Transverse colon (tissue), 4 donors: ENCODE measurements around the gene ARHGAP6. TPM values are rescaled to one million over a fixed set of nuclear protein-coding genes. Genes with fewer than 3 reads are reported as not detected.
A peak's percentile ranks its signal among the peaks of the same experiment; 100 is the strongest.

Source experiments
- DNase-seq: peaks from one replicate; pipeline ENCODE4 v3.0.0-alpha.2; 2019
- H3K27ac ChIP-seq, 4 donors: fragments of 200-600 bp; sonication (generic); 2 replicates each; pipeline ENCODE4 v1.5.1; 2016 to 2018; ENCODE audit warnings: inconsistent platforms in 4 of 4
- H3K27me3 ChIP-seq: fragments of 200-600 bp; sonication (generic); 2 replicates; pipeline ENCODE4 v1.5.1; 2017; ENCODE audit warnings: inconsistent platforms
- H3K36me3 ChIP-seq, 4 donors: fragments of 200-600 bp; sonication (generic); 2 replicates each; pipeline ENCODE4 v1.5.1; 2017 to 2019; ENCODE audit warnings: inconsistent platforms in 4 of 4
- H3K4me1 ChIP-seq, 4 donors: fragments of 200-600 bp; sonication (generic); 2 replicates each; pipeline ENCODE4 v1.5.1; 2017 to 2020; ENCODE audit warnings: inconsistent platforms in 4 of 4
- H3K4me3 ChIP-seq, 4 donors: fragments of 200-600 bp; sonication (generic); 1 replicate in 1 of 4; 2 replicates in 3 of 4; pipeline versions ENCODE4 v1.5.1 to v1.6.1; 2017 to 2019; ENCODE audit warnings: inconsistent platforms in 4 of 4
- H3K9me3 ChIP-seq, 2 donors: fragments of 200-600 bp; sonication (generic); 2 replicates each; pipeline ENCODE4 v1.5.1; 2017 to 2019; ENCODE audit warnings: inconsistent platforms in 2 of 2
- EP300 ChIP-seq: sonication (generic); formaldehyde crosslinking; IDR thresholded peaks from one replicate; pipeline ENCODE4 v1.6.1; 2017; ENCODE audit warnings: antibody characterized with exemption, low read depth
- POLR2A ChIP-seq: fragments of 450-650 bp; IDR thresholded peaks from one replicate; pipeline ENCODE4 v1.6.1; 2016; ENCODE audit warnings: antibody characterized with exemption, mild to moderate bottlenecking, moderate library complexity
- POLR2AphosphoS5 ChIP-seq, 3 donors: sonication (generic); formaldehyde crosslinking; IDR thresholded peaks; one replicate each; pipeline ENCODE4 v1.6.1; 2016; ENCODE audit warnings: antibody characterized with exemption in 3 of 3
- WGBS, 2 donors: methylation state at CpG; one replicate each; pipeline ENCODE4 v1.1.5; 2018; ENCODE audit warnings: low coverage in 1 of 2; 5-methylcytosine and 5-hydroxymethylcytosine counted together
- in situ Hi-C, 4 donors: fragments of 200-750 bp; cut with MboI; loops; one replicate each; pipeline versions ENCODE4 v1.15.0 to v1.15.1; 2017; ENCODE audit warnings: low sequenced_read_pairs in 3 of 4, low pct_ligation_motif_present in 1 of 4, low pct_unique_long_range_greater_than_20kb in 1 of 4
- intact Hi-C: fragments of 100-400 bp; cut with DNase I; formaldehyde crosslinking; loops from one replicate; pipeline ENCODE4 v1.15.1; 2023; ENCODE audit warnings: low total_unique reads
- total RNA-seq, 4 donors: library from RNA; depleted of rRNA; stranded (reverse); fragments of >200 nt; gene quantifications; one replicate each; pipeline ENCODE4 v1.1.0, GENCODE V29; 2016
- TF ChIP-seq, protein P1 (sequence below), 5 experiments: fragments of 200-600 bp in 3 of 5; fragments of 450-650 bp in 2 of 5; sonication (generic) in 3 of 5; IDR thresholded peaks; 1 replicate in 2 of 5; 2 replicates in 3 of 5; pipeline ENCODE4 v1.5.1; 2016 to 2017; ENCODE audit warnings: antibody characterized with exemption in 5 of 5, inconsistent platforms in 3 of 5, mild to moderate bottlenecking in 2 of 5, moderate library complexity in 1 of 5

Gene ARHGAP6
- total RNA-seq, 4 donors from 2014 or later: 5.0 to 12.4 (median 9.0) TPM

DNA sequence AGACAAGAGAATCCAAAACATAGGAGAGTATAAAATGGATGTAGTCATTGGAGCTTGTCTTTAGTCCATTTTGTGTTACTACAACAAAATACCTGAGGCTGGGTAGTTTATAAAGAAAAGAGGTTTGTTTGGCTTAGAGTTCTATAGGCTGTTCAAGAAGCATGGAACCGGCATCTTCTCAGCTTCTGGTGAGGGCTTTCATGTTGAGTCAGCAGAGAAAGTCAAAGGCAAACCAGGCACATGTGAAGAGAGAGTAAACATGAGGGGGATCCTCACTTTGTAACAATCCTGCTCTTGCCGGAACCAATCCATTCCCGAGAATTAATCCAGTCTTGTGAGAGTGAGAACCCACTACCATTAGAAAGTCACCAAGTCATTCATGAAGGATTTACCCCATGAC lies 562.7 kb downstream of the ARHGAP6 start:
- no peak for DNase-seq
- H3K27me3 ChIP-seq: no peaks in the 10 kb centered on the region
- in situ Hi-C loops (loop anchor here in 2 of 4 donors (10.0 to 25.0 kb wide), 2 partner anchors 488 to 916 kb away; no protein-coding TSS in a partner anchor), intact Hi-C loops (no loop called here)
- no peaks in the 10 kb centered on the region for H3K9me3 ChIP-seq
- WGBS, 2 donors: 77% methylated on average over 3 of the region's 3 CpGs; no CpG with 5 or more reads in 1 of the 2 donors
- H3K27ac ChIP-seq: no peak overlapping the region
- H3K36me3 ChIP-seq: no peaks in the 10 kb centered on the region
- TF ChIP-seq POLR2AphosphoS5 (IDR thresholded peaks at IDR 0.05): no peak
- TF ChIP-seq, protein P1, sequence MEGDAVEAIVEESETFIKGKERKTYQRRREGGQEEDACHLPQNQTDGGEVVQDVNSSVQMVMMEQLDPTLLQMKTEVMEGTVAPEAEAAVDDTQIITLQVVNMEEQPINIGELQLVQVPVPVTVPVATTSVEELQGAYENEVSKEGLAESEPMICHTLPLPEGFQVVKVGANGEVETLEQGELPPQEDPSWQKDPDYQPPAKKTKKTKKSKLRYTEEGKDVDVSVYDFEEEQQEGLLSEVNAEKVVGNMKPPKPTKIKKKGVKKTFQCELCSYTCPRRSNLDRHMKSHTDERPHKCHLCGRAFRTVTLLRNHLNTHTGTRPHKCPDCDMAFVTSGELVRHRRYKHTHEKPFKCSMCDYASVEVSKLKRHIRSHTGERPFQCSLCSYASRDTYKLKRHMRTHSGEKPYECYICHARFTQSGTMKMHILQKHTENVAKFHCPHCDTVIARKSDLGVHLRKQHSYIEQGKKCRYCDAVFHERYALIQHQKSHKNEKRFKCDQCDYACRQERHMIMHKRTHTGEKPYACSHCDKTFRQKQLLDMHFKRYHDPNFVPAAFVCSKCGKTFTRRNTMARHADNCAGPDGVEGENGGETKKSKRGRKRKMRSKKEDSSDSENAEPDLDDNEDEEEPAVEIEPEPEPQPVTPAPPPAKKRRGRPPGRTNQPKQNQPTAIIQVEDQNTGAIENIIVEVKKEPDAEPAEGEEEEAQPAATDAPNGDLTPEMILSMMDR (IDR thresholded peaks at IDR 0.05): no peak
- TF ChIP-seq EP300: no peak
- TF ChIP-seq POLR2A: no peak
- H3K4me3 ChIP-seq: no peak overlapping the region
- peaks cover 0 to 5% (median 0%) of the 10 kb centered on the region in 4 donors for H3K4me1 ChIP-seq

DNA sequence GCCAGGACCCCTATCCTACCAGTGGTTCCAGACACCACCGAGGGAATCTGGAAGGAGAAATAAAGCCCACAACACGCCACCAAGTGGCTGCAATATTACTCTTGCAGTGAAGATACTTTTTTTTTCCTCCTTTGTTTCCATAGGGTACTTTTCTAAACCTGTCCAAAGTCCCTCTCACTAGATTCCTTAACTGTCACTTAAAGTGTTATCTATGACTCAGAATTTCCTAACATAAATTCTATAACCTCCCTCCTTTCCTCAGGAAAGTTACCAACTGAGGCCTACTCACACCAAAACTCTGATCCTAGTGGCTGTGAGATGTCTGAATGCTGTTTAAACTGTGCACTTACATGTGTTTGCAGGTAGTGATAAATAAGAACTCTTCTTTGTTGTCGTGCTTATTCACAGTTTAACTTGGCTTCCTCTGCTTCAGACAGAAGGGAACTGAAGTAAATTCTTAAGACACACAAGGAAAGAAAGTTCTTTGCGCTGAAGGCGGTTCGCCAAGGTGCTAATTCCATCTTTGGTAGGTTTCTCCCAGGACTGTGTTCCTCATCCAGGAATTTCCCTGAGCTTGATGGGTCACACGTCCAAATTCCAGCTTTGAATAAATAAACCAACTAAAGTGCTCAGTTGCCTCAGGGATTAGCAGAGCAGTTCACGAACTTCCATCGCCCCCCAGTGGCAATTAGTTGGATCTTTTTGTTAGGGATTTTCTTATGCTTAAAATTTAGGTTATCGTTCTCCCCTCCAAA lies 565.3 kb downstream of the ARHGAP6 start:
- H3K36me3 ChIP-seq: no peaks in the 10 kb centered on the region
- peaks cover 0 to 5% (median 0%) of the 10 kb centered on the region in 4 donors for H3K4me1 ChIP-seq
- WGBS, 2 donors: 39% methylated on average over 10 of the region's 10 CpGs; no CpG with 5 or more reads in 1 of the 2 donors
- intact Hi-C loops (no loop called here), in situ Hi-C loops (loop anchor here in 2 of 4 donors (10.0 to 25.0 kb wide), 2 partner anchors 486 to 913 kb away; no protein-coding TSS in a partner anchor)
- peak overlapping the region; percentile 50 to 72 (median 60) for H3K27ac ChIP-seq
- no peak overlapping the region for H3K4me3 ChIP-seq
- peak; percentile 20 for DNase-seq
- no peaks in the 10 kb centered on the region for H3K27me3 ChIP-seq
- H3K9me3 ChIP-seq: no peaks in the 10 kb centered on the region
- TF ChIP-seq, protein P1 (IDR thresholded peaks at IDR 0.05): peak; percentile 34 to 49 (median 38)
- TF ChIP-seq EP300 (no peak), POLR2AphosphoS5 (IDR thresholded peaks at IDR 0.05) (no peak), POLR2A (no peak)

DNA sequence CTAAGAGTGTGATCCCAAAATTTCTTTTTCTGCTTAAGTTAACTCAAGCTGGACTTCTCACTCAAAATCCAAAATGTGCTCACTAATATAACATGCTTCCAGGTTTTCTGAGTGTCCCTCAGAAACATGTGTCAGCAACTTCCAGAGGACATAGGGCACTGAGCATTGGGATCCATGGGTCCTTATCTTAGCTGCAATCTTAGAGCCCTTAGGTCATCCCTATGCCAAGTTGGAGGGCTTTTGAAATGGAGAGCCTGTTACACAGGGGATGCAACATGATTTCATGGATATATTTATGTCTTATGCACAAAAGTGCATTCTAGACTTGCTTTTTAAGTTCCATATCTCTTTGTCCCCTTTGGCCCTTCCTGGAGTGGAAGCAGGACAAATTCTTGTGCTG lies 566.3 kb downstream of the ARHGAP6 start:
- H3K27me3 ChIP-seq: no peaks in the 10 kb centered on the region
- TF ChIP-seq, protein P1 (IDR thresholded peaks at IDR 0.05): no peak
- TF ChIP-seq POLR2AphosphoS5 (IDR thresholded peaks at IDR 0.05) (no peak), POLR2A (no peak), EP300 (no peak)
- intact Hi-C loops: no loop called here
- H3K4me1 ChIP-seq: peaks cover 0 to 5% (median 0%) of the 10 kb centered on the region in 4 donors
- in situ Hi-C loops: no loop called here
- peak overlapping the region in 2 of 4 donors; percentile 61 to 72 for H3K27ac ChIP-seq
- no peak for DNase-seq
- no peaks in the 10 kb centered on the region for H3K36me3 ChIP-seq
- no peaks in the 10 kb centered on the region for H3K9me3 ChIP-seq
- no peak overlapping the region for H3K4me3 ChIP-seq

DNA sequence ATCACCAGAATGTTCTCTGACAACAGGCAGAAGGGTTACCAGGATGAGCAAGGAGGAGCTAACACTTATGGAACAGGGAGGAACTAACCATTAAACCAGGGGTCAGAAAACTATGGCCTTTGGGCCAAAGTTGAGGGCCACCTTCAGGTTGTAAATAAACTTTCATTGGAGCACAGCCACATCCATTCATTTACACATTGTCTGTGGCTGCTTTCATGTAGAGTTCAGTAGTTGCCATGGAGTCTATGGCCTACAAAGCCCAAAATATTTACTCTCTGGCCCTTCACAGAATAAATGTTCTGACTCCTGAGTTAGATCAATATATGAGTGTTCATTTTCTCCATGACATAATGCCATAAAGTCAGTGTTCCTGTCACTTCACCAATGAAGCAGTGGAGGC lies 567.8 kb downstream of the ARHGAP6 start:
- H3K4me1 ChIP-seq: peaks cover 0 to 5% (median 0%) of the 10 kb centered on the region in 4 donors
- no peak overlapping the region for H3K27ac ChIP-seq
- no peak overlapping the region for H3K4me3 ChIP-seq
- no peak for DNase-seq
- in situ Hi-C loops: no loop called here
- H3K36me3 ChIP-seq: no peaks in the 10 kb centered on the region
- intact Hi-C loops: no loop called here
- no peaks in the 10 kb centered on the region for H3K9me3 ChIP-seq
- TF ChIP-seq POLR2AphosphoS5 (IDR thresholded peaks at IDR 0.05) (no peak), POLR2A (no peak), EP300 (no peak)
- TF ChIP-seq, protein P1 (IDR thresholded peaks at IDR 0.05): no peak
- no peaks in the 10 kb centered on the region for H3K27me3 ChIP-seq
